SK-N-SH treated with all-trans-retinoic acid at 6 μM for 48 hours (cell line): ENCODE data around the gene DYNC1H1.

Experiments used
- ARNTL ChIP-seq: fragments of 450-650 bp; formaldehyde crosslinking; IDR thresholded peaks from 2 replicates; pipeline ENCODE4 v1.5.0; 2020; ENCODE audit warnings: low read depth, mild to moderate bottlenecking, moderate library complexity, borderline replicate concordance
- BACH2 ChIP-seq: fragments of 250-450 bp; sonication (Bioruptor Pico); IDR thresholded peaks from 2 replicates; pipeline ENCODE4 v1.9.0; 2021; ENCODE audit warnings: mild to moderate bottlenecking, borderline replicate concordance
- GLIS3 ChIP-seq: fragments of 250-450 bp; sonication (Bioruptor Pico); IDR thresholded peaks from 2 replicates; pipeline ENCODE4 v1.5.0; 2020; ENCODE audit warnings: mild to moderate bottlenecking, moderate library complexity
- ISL1 ChIP-seq: fragments of 250-450 bp; sonication (Bioruptor Pico); IDR thresholded peaks from 2 replicates; pipeline ENCODE4 v2.1.2; 2022; ENCODE audit warnings: mild to moderate bottlenecking, moderate library complexity
- PATZ1 ChIP-seq: fragments of 250-450 bp; sonication (Bioruptor Pico); IDR thresholded peaks from 2 replicates; pipeline ENCODE4 v1.8.0; 2020; ENCODE audit warnings: mild to moderate bottlenecking, moderate library complexity, borderline replicate concordance
- SNAI2 ChIP-seq: fragments of 250-450 bp; sonication (Bioruptor Pico); IDR thresholded peaks from 2 replicates; pipeline ENCODE4 v1.5.0; 2020; ENCODE audit warnings: mild to moderate bottlenecking, moderate library complexity
- TCF4 ChIP-seq: fragments of 250-450 bp; sonication (Bioruptor Pico); IDR thresholded peaks from 2 replicates; pipeline ENCODE4 v1.8.0; 2021; ENCODE audit warnings: mild to moderate bottlenecking, moderate library complexity, borderline replicate concordance
- TSHZ2 ChIP-seq: fragments of 250-450 bp; sonication (Bioruptor Pico); IDR thresholded peaks from 2 replicates; pipeline ENCODE4 v1.5.0; 2020; ENCODE audit warnings: mild to moderate bottlenecking, moderate library complexity
- ZFP30 ChIP-seq: fragments of 450-650 bp; formaldehyde crosslinking; IDR thresholded peaks from 2 replicates; pipeline ENCODE4 v1.5.0; 2022; ENCODE audit warnings: mild to moderate bottlenecking, moderate library complexity
- ZNF70 ChIP-seq: fragments of 450-650 bp; formaldehyde crosslinking; IDR thresholded peaks from 2 replicates; pipeline ENCODE4 v1.5.0; 2020; ENCODE audit warnings: mild to moderate bottlenecking, moderate library complexity
- ZNF8 ChIP-seq: fragments of 450-650 bp; formaldehyde crosslinking; IDR thresholded peaks from 2 replicates; pipeline ENCODE4 v1.5.0; 2020; ENCODE audit warnings: mild to moderate bottlenecking, moderate library complexity
- TF ChIP-seq, protein P1 (sequence below): fragments of 250-450 bp; sonication (Bioruptor Pico); IDR thresholded peaks from 2 replicates; pipeline ENCODE4 v1.5.1; 2020; ENCODE audit warnings: low read depth, mild to moderate bottlenecking, moderate library complexity

GRCh38 chr14:101947577-101947903 lies 16.8 kb upstream of the DYNC1H1 start:
- TF ChIP-seq ARNTL (CRISPR knock-in tag) (no peak), PATZ1 (CRISPR knock-in tag) (no peak), ZNF70 (CRISPR knock-in tag) (no peak), GLIS3 (CRISPR knock-in tag) (no peak), SNAI2 (no peak), BACH2 (CRISPR knock-in tag) (no peak), TSHZ2 (CRISPR knock-in tag) (no peak), ZNF8 (CRISPR knock-in tag) (no peak), TCF4 (CRISPR knock-in tag) (no peak), ISL1 (CRISPR knock-in tag) (no peak), ZFP30 (CRISPR knock-in tag) (no peak)
- TF ChIP-seq, protein P1, sequence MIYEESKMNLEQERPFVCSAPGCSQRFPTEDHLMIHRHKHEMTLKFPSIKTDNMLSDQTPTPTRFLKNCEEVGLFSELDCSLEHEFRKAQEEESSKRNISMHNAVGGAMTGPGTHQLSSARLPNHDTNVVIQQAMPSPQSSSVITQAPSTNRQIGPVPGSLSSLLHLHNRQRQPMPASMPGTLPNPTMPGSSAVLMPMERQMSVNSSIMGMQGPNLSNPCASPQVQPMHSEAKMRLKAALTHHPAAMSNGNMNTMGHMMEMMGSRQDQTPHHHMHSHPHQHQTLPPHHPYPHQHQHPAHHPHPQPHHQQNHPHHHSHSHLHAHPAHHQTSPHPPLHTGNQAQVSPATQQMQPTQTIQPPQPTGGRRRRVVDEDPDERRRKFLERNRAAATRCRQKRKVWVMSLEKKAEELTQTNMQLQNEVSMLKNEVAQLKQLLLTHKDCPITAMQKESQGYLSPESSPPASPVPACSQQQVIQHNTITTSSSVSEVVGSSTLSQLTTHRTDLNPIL (CRISPR knock-in tag), result no peak
